GM18870 (cell line): ENCODE measurements around the gene ELOVL6.

Experiments
- ATAC-seq: cut with Tn5 transposase; IDR thresholded peaks from one replicate; pipeline ENCODE4 v1.9.1; 2021; ENCODE audit warnings: moderate library complexity; ENCODE audit not compliant: unreplicated experiment

ELOVL6 gene

GRCh38 chr4:109998867-109999584, 199.4 kb downstream of the ELOVL6 start:
- ATAC-seq = peak; percentile 46

DNA sequence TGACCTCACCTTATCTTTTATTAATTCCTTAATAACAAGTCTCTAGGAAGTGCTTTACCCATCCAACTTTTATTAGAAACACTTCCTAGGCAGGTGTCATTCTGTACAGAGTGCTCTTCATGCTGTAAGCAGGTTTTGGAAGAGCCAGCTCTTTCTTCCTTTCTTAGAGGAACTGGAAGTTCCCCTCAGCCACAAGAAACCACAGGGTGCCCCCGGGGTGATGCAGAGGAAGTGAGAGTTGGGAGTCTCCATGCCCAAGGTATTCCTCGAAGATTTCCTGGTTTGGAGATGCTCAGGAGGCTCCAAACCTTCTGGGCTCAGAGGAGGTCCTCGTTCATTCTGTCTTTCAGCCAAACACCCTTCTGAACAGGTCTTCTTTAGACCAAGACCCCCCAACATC, 201.9 kb downstream of the ELOVL6 start:
- no peak for ATAC-seq
